GM10266 (cell line): ENCODE results near the gene SAMD11.

Experiments
- DNase-seq: peaks from one replicate; pipeline ENCODE4 v3.0.0; 2012; ENCODE audit errors: extremely low spot score
- TF ChIP-seq, protein P1 (sequence below): IDR thresholded peaks from 2 replicates; pipeline ENCODE4 v1.5.1; 2012; ENCODE audit warnings: mild to moderate bottlenecking, low read depth; ENCODE audit not compliant: control insufficient read depth, insufficient read depth; ENCODE audit errors: missing control alignments

Gene SAMD11

DNA sequence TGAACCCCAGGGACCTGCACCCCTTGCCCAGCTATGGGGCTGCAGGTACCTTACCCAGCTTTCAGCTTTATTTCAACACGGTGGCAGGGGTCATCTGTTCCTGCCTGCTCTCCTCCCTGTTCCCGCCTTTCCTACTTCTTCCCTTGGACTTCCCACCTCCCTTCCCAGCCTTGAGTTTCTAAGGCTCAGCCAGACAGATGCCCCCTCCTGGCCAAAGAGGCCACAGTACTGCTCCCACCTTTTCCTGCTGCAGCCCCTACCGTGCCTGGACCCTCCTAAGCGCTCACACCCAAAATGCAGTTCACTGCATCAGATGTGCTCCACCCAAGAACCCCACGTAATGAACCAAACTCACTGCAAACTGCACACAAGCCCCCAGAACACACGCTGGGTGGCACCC is 27.6 kb downstream of the SAMD11 start:
- TF ChIP-seq, protein P1, sequence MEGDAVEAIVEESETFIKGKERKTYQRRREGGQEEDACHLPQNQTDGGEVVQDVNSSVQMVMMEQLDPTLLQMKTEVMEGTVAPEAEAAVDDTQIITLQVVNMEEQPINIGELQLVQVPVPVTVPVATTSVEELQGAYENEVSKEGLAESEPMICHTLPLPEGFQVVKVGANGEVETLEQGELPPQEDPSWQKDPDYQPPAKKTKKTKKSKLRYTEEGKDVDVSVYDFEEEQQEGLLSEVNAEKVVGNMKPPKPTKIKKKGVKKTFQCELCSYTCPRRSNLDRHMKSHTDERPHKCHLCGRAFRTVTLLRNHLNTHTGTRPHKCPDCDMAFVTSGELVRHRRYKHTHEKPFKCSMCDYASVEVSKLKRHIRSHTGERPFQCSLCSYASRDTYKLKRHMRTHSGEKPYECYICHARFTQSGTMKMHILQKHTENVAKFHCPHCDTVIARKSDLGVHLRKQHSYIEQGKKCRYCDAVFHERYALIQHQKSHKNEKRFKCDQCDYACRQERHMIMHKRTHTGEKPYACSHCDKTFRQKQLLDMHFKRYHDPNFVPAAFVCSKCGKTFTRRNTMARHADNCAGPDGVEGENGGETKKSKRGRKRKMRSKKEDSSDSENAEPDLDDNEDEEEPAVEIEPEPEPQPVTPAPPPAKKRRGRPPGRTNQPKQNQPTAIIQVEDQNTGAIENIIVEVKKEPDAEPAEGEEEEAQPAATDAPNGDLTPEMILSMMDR, result peak; percentile 21
- no peak for DNase-seq

DNA sequence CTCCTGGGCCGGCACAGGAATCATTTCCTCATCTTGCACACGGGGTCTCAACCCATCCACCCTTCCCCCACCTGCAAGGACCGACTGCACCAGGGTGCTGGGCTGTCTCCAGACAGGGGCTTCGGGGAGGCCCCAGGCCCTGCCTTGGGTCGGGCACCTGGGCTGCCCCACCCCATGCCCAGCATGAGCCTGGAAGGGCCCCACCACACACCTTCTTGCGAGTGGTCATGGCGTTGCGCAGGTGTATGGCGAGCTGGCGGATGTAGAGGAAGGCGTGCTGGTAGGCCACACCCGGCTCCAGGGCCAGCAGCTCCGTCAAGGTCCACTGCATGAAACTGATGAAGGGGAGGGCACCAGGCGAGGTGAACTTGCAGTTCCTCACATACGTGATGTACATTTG is 28.5 kb downstream of the SAMD11 start:
- no peak for DNase-seq

DNA sequence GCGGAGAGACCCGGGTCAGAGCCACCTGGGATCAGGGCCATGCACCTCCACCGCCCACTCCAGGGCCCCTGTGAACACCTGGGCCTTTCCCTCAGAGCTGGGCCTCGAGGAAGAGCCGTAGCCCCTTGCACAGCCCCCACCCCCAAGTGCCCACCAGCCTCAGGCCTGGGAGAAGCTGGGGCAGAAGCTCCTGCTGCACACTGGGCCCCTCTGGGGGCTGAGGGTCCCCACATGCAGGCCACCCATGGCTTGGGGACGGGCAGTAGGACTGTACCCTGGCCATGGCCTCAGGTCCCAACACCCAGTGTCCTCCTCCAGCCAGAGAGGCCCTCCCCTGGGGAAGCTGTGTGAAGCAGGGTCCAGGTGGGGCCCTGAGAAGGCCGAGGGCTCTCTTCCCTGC is 28.9 kb downstream of the SAMD11 start:
- TF ChIP-seq, protein P1, result no peak
- DNase-seq, result no peak

More for the DNA sequence above, 28.5 kb downstream of the SAMD11 start:
- TF ChIP-seq, protein P1, result no peak

DNA sequence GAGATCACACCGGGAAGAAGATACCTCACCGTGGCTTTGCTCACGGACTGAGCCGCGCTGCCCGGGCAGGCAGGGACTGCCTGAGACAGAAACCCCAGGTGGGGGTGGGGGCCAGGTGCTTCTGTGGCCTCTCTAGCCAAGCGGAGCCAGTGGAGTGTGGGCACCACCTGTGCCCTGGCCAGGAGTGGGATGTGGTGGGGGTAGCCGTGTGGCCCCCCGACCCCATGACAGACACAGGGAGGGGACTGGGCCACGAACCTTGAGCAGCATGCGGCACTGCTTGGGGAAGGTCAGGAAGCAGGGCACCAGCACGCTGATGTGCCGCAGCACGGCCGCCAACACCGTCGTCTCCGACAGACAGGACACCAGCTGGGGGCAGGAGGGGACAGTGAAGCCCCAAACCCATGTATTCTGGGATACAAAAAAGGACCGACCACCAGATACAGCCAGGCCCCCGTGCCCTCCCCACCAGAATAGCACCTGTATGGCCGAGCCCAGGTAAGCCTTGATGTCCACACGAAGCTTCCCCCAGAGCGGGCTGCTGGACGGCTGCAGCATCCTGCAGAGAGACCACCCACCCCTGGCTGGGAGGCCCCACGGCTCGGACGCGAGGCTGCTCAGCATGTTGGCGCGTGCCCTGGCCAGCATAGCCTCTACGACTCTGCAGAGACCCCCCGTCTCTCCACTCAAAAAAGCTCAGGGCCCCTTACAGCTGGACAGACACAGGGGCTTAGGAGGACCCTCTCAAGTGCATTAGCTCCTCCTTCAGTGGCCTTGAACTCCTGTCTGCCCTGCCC is 30.0 kb downstream of the SAMD11 start:
- TF ChIP-seq, protein P1, result no peak
- DNase-seq, result no peak

DNA sequence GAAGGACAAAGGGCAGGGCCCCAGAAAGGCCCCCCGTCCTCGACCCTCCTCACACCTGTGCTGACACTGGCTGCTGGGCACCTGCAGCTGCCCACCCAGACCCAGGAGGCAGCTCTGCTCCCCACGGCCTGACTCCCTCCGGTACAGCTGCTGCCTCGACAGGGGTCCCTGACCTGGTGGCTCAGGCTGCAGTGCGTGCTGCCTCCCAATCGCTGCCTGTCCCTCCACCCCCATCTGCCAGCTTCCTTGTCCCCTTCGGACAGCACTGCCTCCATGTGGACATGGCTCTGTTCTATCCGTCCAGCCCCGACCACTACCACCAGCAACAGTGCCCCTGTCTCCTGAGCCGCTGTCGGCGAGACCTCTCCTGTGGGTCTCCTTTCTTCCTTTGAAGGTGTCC is 31.2 kb downstream of the SAMD11 start:
- TF ChIP-seq, protein P1, result no peak
- no peak for DNase-seq

DNA sequence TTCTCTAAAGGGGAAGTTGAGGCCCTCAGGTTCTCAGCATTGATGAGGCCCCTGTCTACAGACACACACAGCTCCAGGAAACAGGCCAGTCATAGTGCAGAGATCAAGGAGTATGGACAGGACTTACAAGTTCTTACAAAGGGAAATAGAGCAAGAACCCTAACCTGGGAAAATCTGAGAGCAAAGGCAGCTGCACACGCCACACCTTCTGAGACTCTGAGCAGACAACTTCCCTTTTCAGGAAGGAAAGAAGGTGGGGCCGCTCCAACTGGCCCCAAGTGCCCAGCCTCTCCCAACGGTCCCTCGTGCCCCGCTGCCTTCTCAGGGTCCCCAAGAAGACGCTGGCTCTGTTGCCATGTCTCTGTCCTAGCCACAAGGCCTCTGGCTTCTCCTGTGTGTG is 31.8 kb downstream of the SAMD11 start:
- TF ChIP-seq, protein P1, result no peak

DNA sequence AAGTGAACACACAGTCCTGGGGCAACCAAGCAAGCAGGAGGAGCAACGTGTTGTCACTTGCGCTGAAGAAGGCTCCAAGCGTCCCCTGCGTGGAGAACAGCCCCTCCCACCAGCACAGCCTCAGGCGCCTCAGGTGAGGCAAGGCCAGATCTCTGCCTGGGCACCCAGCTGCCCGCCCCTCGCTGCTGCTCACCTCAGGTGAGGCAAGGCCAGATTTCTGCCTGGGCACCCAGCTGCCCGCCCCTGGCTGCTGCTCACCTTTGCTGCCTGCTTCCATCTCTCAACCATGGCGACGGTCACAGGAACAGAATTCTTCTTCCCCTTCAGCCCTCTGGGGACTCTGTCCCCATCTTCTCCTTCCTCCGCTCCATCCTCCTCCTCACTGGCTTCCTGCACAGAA is 32.9 kb downstream of the SAMD11 start:
- no peak for DNase-seq
- TF ChIP-seq, protein P1, result no peak

More for the DNA sequence above, 31.8 kb downstream of the SAMD11 start:
- no peak for DNase-seq
